ENCODE data around the gene SMAD6.

DNA sequence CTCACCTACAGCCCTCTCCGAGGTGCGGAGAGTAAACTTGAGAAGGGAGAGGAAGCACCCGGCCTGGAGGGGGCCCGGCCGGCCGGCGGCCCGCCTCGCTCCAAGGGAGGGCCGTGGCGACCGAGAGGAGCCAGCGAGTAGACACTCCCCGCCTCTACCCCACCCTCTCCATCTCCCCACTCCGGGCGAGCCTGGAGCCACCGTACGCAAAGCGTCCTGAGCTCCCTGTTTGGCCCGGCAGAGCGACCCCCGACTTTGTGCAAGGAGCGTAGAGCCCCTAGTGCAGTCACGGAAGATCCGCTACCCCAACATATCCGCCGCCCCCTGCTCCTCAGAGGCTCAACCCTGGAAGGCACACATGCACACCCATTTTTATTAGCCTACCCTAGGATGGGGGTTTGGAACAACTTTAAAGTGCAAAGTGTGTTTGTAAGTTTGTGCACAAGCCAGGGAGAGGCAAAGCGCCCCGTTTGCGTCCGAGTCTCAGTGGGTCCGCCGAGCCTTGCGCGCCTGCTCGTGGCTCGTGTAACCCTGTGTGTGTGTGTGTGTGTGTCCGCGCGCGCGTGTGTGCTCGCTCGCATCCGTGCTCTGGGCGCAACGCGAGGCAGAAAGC, 508 bp upstream of the SMAD6 start:
- TF ChIP-seq, protein P1, sequence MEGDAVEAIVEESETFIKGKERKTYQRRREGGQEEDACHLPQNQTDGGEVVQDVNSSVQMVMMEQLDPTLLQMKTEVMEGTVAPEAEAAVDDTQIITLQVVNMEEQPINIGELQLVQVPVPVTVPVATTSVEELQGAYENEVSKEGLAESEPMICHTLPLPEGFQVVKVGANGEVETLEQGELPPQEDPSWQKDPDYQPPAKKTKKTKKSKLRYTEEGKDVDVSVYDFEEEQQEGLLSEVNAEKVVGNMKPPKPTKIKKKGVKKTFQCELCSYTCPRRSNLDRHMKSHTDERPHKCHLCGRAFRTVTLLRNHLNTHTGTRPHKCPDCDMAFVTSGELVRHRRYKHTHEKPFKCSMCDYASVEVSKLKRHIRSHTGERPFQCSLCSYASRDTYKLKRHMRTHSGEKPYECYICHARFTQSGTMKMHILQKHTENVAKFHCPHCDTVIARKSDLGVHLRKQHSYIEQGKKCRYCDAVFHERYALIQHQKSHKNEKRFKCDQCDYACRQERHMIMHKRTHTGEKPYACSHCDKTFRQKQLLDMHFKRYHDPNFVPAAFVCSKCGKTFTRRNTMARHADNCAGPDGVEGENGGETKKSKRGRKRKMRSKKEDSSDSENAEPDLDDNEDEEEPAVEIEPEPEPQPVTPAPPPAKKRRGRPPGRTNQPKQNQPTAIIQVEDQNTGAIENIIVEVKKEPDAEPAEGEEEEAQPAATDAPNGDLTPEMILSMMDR (IDR thresholded peaks at IDR 0.05): no peak
- TF ChIP-seq POLR2A (IDR thresholded peaks at IDR 0.05): no peak

Measured in body of pancreas (tissue), 4 donors.